Bronchial epithelial cell (primary cell): Measurements from ENCODE around the gene MMUT. TPM values are rescaled to one million over a fixed set of nuclear protein-coding genes. Genes with fewer than 3 reads are reported as not detected.
"Not testable (repeated sequence)": the region's sequence is repeated elsewhere in the genome, so short reads cannot be mapped to it uniquely, and the experiment has no call there.

Source experiments
- DNase-seq: peaks from one replicate; pipeline ENCODE4 v3.0.0-alpha.2; 2010; ENCODE audit warnings: low read depth
- FAIRE-seq: peaks from 2 replicates; lab custom pipeline; 2011; peaks lifted over from hg19 to GRCh38; lab: Jason Lieb, UNC
- H3K27me3 ChIP-seq: 2 replicates; pipeline ENCODE4 v1.5.1; 2011; ENCODE audit warnings: low read length; ENCODE audit not compliant: control insufficient read depth, insufficient read depth
- H3K36me3 ChIP-seq: 2 replicates; pipeline ENCODE4 v1.5.1; 2011; ENCODE audit warnings: low read length; ENCODE audit not compliant: control insufficient read depth, insufficient read depth
- H3K4me3 ChIP-seq: 2 replicates; pipeline ENCODE4 v1.5.1; 2011; ENCODE audit warnings: mild to moderate bottlenecking, low read depth, low read length, control low read depth
- CTCF ChIP-seq: IDR thresholded peaks from 2 replicates; pipeline ENCODE4 v1.5.1; 2011; ENCODE audit warnings: mild to moderate bottlenecking, moderate library complexity, low read length, control low read depth, inconsistent platforms; ENCODE audit not compliant: insufficient read depth, severe bottlenecking
- total RNA-seq: library from RNA; depleted of rRNA; stranded (reverse); fragments of >200 nt; gene quantifications from 2 replicates; pipeline ENCODE4 v1.2.1, GENCODE V29; 2014

The MMUT gene
- total RNA-seq, 1 donor from 2014 or later, result 19.7 TPM

- no peak for TF ChIP-seq CTCF
- FAIRE-seq (no peak), DNase-seq (no peak)
- Histone ChIP-seq H3K36me3 (no peaks in the 10 kb centered on the region), H3K27me3 (no peaks in the 10 kb centered on the region), H3K4me3 (no peak overlapping the region)
These were observed 62.0 kb downstream of the MMUT start for GRCh38 chr6:49401063-49401462.

- FAIRE-seq, H3K36me3 ChIP-seq, H3K4me3 ChIP-seq, DNase-seq, H3K27me3 ChIP-seq: not testable (repeated sequence)
These were observed 76.2 kb downstream of the MMUT start for GRCh38 chr6:49386667-49387508.

GRCh38 chr6:49384904-49385303 is 78.1 kb downstream of the MMUT start:
- Histone ChIP-seq H3K36me3 (no peaks in the 10 kb centered on the region), H3K27me3 (no peaks in the 10 kb centered on the region), H3K4me3 (no peak overlapping the region)
- TF ChIP-seq CTCF, result no peak
- FAIRE-seq (no peak), DNase-seq (peak; percentile 21)

Other genes with a start within 250 kb of the MMUT start
- gene CENPQ, start 117 bp upstream of the MMUT start, total RNA-seq, result 1.7 and 2.4 TPM in 2 replicates
- 0.26 TPM in 1 of 2 replicates, not detected in the other for gene GLYATL3, start 36.7 kb upstream of the MMUT start, total RNA-seq
- 7.8 and 10.8 TPM in 2 replicates for gene C6orf141, start 87.4 kb upstream of the MMUT start, total RNA-seq
- gene RHAG, start 173.6 kb upstream of the MMUT start, total RNA-seq, result not detected in 2 replicates